Measurements from ENCODE around the gene ASPG. TPM values are rescaled to one million over a fixed set of nuclear protein-coding genes. Genes with fewer than 3 reads are reported as not detected.

ASPG gene
- total and polyA plus RNA-seq, 2 donors (not counting 1 experiment from before 2014, with no cell fraction given): not detected

DNA sequence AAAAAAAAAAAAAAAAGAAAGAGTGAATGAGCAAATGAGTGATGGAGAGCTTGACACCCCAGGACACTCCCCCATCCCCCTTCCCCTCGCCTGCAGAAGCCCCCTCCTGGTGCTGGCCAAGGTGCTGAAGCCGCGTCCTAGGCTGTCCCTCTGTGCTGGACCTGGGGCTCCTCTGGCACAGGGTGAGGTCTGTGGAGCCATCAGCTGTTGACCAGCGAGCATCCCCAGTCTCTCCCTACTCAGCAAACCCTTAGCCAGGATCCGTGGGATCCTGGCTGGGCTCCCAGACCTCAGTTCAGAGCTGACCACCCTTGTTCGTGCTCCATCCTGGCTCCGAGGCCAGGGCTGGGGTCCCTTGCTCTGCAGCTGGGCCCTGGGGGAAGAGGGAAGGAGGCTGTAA lies 47.5 kb downstream of the ASPG start:
- H3K9me3 ChIP-seq (ENCODE audit: control insufficient read depth, insufficient read depth, low read depth, low read length): no peaks in the 10 kb centered on the region
- no peaks in the 10 kb centered on the region for H3K36me3 ChIP-seq (ENCODE audit: control insufficient read depth, insufficient read depth, low read length)
- peaks cover 15% of the 10 kb centered on the region for H3K27me3 ChIP-seq (ENCODE audit: control insufficient read depth, insufficient read depth, low read length)
- no peak overlapping the region for H3K9ac ChIP-seq (ENCODE audit: insufficient read depth, low read length)
- H3K4me2 ChIP-seq (ENCODE audit: extremely low read depth, insufficient read depth, low read length): no peak overlapping the region
- no peaks in the 10 kb centered on the region for H3K79me2 ChIP-seq (ENCODE audit: control insufficient read depth, insufficient read depth, low read length)
- H4K20me1 ChIP-seq (ENCODE audit: control insufficient read depth, extremely low read depth, insufficient read depth, low read length): no peaks in the 10 kb centered on the region
- DNase-seq (ENCODE audit: low read depth in 2 of 2): no peak
- H3K27ac ChIP-seq (ENCODE audit: insufficient read depth, low read length): no peak overlapping the region
- no peak overlapping the region for H2AFZ ChIP-seq (ENCODE audit: low read length)
- H3K4me1 ChIP-seq (ENCODE audit: control insufficient read depth, extremely low read depth, insufficient read depth, low read length): no peaks in the 10 kb centered on the region
- TF ChIP-seq EZH2 (IDR thresholded peaks at IDR 0.05; ENCODE audit: low read length, missing control alignments): no peak
- TF ChIP-seq, protein P1, sequence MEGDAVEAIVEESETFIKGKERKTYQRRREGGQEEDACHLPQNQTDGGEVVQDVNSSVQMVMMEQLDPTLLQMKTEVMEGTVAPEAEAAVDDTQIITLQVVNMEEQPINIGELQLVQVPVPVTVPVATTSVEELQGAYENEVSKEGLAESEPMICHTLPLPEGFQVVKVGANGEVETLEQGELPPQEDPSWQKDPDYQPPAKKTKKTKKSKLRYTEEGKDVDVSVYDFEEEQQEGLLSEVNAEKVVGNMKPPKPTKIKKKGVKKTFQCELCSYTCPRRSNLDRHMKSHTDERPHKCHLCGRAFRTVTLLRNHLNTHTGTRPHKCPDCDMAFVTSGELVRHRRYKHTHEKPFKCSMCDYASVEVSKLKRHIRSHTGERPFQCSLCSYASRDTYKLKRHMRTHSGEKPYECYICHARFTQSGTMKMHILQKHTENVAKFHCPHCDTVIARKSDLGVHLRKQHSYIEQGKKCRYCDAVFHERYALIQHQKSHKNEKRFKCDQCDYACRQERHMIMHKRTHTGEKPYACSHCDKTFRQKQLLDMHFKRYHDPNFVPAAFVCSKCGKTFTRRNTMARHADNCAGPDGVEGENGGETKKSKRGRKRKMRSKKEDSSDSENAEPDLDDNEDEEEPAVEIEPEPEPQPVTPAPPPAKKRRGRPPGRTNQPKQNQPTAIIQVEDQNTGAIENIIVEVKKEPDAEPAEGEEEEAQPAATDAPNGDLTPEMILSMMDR (conservative IDR thresholded peaks at IDR 0.05 in 1 of 2, IDR thresholded peaks at IDR 0.05 in 1 of 2; ENCODE audit: low read depth in 1 of 2, low read length in 2 of 2): no peak
- H3K4me3 ChIP-seq (replicated peaks in 1 of 4; ENCODE audit: control extremely low read depth in 1 of 4, insufficient read depth in 1 of 4, low read depth in 3 of 4, low read length in 4 of 4): no peak overlapping the region

DNA sequence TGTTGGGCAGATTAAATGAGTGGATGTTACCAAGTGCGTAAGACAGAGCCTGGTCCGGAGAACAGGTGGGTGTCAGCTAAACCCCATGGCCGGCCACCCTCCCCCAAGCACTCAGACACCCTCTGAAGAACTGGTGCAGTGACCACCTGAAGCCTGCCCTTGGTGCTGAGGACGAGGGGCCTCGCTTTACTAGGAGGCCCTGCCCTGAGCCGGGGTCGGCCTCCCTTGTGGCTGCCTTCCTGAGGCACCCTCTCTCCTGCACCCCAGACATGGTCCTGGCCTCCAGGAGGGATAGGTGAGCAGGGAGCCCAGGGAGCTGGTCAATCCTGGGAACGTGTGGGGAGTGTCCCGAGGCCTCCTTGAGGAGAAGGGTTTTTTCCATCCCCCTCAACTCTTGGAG lies 48.0 kb downstream of the ASPG start:
- no peak for DNase-seq (ENCODE audit: low read depth in 2 of 2)
- no peaks in the 10 kb centered on the region for H3K79me2 ChIP-seq (ENCODE audit: control insufficient read depth, insufficient read depth, low read length)
- H3K9ac ChIP-seq (ENCODE audit: insufficient read depth, low read length): no peak overlapping the region
- no peaks in the 10 kb centered on the region for H4K20me1 ChIP-seq (ENCODE audit: control insufficient read depth, extremely low read depth, insufficient read depth, low read length)
- no peak overlapping the region for H3K4me2 ChIP-seq (ENCODE audit: extremely low read depth, insufficient read depth, low read length)
- no peak overlapping the region for H3K4me3 ChIP-seq (replicated peaks in 1 of 4; ENCODE audit: control extremely low read depth in 1 of 4, insufficient read depth in 1 of 4, low read depth in 3 of 4, low read length in 4 of 4)
- no peak overlapping the region for H3K27ac ChIP-seq (ENCODE audit: insufficient read depth, low read length)
- H3K9me3 ChIP-seq (ENCODE audit: control insufficient read depth, insufficient read depth, low read depth, low read length): no peaks in the 10 kb centered on the region
- H3K4me1 ChIP-seq (ENCODE audit: control insufficient read depth, extremely low read depth, insufficient read depth, low read length): no peaks in the 10 kb centered on the region
- H3K27me3 ChIP-seq (ENCODE audit: control insufficient read depth, insufficient read depth, low read length): peaks cover 15% of the 10 kb centered on the region
- TF ChIP-seq EZH2 (IDR thresholded peaks at IDR 0.05; ENCODE audit: low read length, missing control alignments): no peak
- TF ChIP-seq, protein P1 (conservative IDR thresholded peaks at IDR 0.05 in 1 of 2, IDR thresholded peaks at IDR 0.05 in 1 of 2; ENCODE audit: low read depth in 1 of 2, low read length in 2 of 2): no peak
- no peaks in the 10 kb centered on the region for H3K36me3 ChIP-seq (ENCODE audit: control insufficient read depth, insufficient read depth, low read length)
- H2AFZ ChIP-seq (ENCODE audit: low read length): no peak overlapping the region

DNA sequence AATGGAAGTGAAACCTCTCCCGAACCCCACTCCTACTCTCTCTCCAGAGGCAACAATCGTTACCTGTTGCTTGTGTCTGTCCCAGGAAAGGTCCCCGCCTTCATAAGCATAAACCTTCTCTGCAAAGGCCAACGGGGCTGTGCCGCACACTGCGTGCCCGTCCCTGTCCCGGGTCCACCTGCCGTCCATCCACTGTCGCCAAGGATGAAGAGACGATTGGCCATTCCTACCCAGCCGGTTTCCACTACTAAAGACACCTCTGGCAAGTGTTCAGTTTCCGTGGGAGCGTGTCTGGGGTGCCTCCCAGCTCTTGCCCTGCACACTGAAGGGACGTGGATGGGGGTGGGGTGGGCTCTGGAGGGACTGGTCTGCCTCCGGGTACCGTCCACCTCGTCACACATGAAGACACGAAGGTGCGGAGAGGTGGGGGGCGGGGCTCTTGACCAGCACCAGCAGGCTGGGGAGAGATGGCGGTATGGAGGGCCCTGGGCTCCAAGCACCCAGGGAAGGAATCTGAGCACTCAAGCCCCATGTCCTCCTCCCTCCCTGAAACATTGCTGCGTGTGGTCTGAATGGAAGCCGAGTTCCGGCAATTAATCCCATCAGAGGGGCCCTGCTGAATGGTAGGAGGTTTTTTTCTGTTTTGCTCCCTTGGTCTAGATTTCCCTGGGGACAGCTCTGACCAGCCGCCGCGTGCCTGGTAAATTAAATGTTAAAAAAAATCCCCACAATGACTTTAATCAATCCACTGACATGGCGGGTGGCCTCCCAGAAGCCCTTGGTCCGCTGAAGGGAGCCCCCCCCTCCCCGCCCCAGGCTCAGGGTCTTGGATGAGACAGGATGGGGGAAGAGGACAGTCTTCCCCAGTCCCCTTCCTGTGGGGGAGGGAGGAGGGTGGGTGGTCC lies 48.8 kb downstream of the ASPG start:
- Histone ChIP-seq H3K9ac (ENCODE audit: insufficient read depth, low read length) (no peak overlapping the region), H2AFZ (ENCODE audit: low read length) (no peak overlapping the region), H3K27ac (ENCODE audit: insufficient read depth, low read length) (no peak overlapping the region), H3K79me2 (ENCODE audit: control insufficient read depth, insufficient read depth, low read length) (no peaks in the 10 kb centered on the region), H3K27me3 (ENCODE audit: control insufficient read depth, insufficient read depth, low read length) (peaks cover 15% of the 10 kb centered on the region), H3K9me3 (ENCODE audit: control insufficient read depth, insufficient read depth, low read depth, low read length) (no peaks in the 10 kb centered on the region), H3K4me2 (ENCODE audit: extremely low read depth, insufficient read depth, low read length) (no peak overlapping the region), H3K4me1 (ENCODE audit: control insufficient read depth, extremely low read depth, insufficient read depth, low read length) (no peaks in the 10 kb centered on the region), H3K4me3 (replicated peaks in 1 of 4; ENCODE audit: control extremely low read depth in 1 of 4, insufficient read depth in 1 of 4, low read depth in 3 of 4, low read length in 4 of 4) (no peak overlapping the region), H4K20me1 (ENCODE audit: control insufficient read depth, extremely low read depth, insufficient read depth, low read length) (no peaks in the 10 kb centered on the region), H3K36me3 (ENCODE audit: control insufficient read depth, insufficient read depth, low read length) (no peaks in the 10 kb centered on the region)
- TF ChIP-seq, protein P1 (conservative IDR thresholded peaks at IDR 0.05 in 1 of 2, IDR thresholded peaks at IDR 0.05 in 1 of 2; ENCODE audit: low read depth in 1 of 2, low read length in 2 of 2): no peak
- no peak for TF ChIP-seq EZH2 (IDR thresholded peaks at IDR 0.05; ENCODE audit: low read length, missing control alignments)
- DNase-seq (ENCODE audit: low read depth in 2 of 2): no peak
